ENCODE results near the gene TDRD12.
A peak's percentile ranks its signal among the peaks of the same experiment; 100 is the strongest.

The TDRD12 gene, protein sequence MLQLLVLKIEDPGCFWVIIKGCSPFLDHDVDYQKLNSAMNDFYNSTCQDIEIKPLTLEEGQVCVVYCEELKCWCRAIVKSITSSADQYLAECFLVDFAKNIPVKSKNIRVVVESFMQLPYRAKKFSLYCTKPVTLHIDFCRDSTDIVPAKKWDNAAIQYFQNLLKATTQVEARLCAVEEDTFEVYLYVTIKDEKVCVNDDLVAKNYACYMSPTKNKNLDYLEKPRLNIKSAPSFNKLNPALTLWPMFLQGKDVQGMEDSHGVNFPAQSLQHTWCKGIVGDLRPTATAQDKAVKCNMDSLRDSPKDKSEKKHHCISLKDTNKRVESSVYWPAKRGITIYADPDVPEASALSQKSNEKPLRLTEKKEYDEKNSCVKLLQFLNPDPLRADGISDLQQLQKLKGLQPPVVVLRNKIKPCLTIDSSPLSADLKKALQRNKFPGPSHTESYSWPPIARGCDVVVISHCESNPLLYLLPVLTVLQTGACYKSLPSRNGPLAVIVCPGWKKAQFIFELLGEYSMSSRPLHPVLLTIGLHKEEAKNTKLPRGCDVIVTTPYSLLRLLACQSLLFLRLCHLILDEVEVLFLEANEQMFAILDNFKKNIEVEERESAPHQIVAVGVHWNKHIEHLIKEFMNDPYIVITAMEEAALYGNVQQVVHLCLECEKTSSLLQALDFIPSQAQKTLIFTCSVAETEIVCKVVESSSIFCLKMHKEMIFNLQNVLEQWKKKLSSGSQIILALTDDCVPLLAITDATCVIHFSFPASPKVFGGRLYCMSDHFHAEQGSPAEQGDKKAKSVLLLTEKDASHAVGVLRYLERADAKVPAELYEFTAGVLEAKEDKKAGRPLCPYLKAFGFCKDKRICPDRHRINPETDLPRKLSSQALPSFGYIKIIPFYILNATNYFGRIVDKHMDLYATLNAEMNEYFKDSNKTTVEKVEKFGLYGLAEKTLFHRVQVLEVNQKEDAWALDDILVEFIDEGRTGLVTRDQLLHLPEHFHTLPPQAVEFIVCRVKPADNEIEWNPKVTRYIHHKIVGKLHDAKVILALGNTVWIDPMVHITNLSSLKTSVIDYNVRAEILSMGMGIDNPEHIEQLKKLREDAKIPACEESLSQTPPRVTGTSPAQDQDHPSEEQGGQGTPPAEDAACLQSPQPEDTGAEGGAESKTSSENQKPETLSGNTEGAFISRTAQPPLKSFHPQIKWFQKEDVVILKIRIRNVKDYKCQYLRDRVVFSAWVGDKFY (N-terminal part only)

DNA sequence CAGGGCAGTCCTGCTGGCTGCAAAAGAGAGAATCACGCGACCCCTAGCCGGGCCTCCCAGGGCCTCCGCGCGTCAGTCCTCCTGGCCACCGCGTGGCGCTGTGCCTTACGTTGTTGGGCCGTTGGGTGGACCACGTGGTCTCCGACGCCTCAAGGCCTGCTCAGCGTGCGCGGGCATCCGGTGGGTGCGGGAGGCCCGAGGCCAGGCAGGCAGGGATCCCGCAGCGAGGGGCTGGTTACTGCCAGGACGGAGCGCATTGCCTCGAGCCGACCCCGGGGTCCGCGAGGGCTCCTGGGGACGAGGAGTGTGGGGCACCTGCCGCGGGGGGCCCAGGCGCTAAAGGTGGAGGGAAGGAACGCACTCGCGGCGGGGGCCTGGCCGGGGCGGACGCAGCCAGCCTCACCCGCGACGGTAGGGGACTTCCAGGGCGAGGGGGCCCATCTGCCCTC is at the start of gene TDRD12:
TSS of gene TDRD12 (plus strand) at position 157 of the 449 bp plus-strand sequence. CDS start 306 bp downstream, outside the sequence.
- Histone ChIP-seq H3K9me3 (replicated peaks in 1 of 11) (peaks cover 5 to 15% (median 9%) of the 10 kb centered on the region in 11 experiments; a peak in 20 of 22 replicates), H3K4me1 (no peaks in the 10 kb centered on the region), H3K4me2 (no peak within 1 kb of the TSS), H3K27me3 (no peaks in the 10 kb centered on the region), H3K9ac (no peak within 1 kb of the TSS), H3K27ac (no peak within 1 kb of the TSS), H3K4me3 (no peak within 1 kb of the TSS), H4K20me1 (peaks cover 0 to 9% (median 0%) of the 10 kb centered on the region in 11 experiments; a peak in 1 of 22 replicates), H3K36me3 (peaks cover 22 to 40% (median 28%) of the 10 kb centered on the region in 11 experiments)
- no peak for TF ChIP-seq Cebpa-rat (IDR thresholded peaks at IDR 0.05)

DNA sequence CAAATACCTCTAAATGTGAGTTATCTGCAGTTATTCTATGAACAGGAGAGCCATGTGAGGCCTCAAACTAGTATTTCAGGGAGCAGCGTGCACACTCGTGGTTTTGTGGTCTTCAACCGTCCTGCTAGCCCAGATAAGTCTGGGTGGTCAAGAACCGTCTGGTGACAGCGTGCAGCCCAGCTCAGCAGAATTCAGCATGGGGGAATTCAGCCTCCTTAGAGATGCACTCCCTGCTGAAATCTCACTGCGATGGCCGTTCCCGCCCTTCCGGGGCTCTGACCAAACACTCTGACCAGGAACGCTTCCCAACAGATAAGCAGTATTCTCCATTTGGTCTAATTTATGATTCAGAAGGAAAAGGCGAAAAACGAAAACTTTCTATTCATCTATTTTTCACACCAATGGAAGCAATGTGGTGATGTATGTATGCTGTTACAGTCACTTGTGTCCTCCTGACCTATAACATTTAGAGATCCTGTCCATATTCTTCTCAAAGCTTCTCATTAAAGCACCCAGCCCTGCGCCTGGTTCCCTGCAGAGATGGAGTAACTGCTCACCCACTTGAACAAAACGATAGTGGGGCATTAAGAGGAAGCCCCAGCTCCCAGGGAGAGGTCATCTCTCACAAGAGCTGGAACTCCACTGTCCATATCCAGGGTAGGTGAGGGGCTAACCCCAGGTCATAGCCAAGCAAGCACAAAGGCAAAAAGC is 47.5 kb upstream of the TDRD12 start:
- H4K20me1 ChIP-seq = peaks cover 61 to 86% (median 77%) of the 10 kb centered on the region in 11 experiments

GRCh38 chr19:32672841-32673240 is 46.7 kb upstream of the TDRD12 start:
- no peak overlapping the region for H3K27ac ChIP-seq
- H3K4me2 ChIP-seq = peak overlapping the region; percentile 87 to 100 (median 97)
- H3K27me3 ChIP-seq = peaks cover 21 to 22% (median 22%) of the 10 kb centered on the region in 11 experiments
- peaks cover 61 to 84% (median 69%) of the 10 kb centered on the region in 11 experiments for H4K20me1 ChIP-seq
- no peaks in the 10 kb centered on the region for H3K9me3 ChIP-seq (replicated peaks in 1 of 11)
- H3K4me1 ChIP-seq = peaks cover 45 to 63% (median 48%) of the 10 kb centered on the region in 10 experiments
- H3K4me3 ChIP-seq = peak overlapping the region in 9 of 10 experiments; percentile 87 to 96 (median 91); a peak in 12 of 20 replicates
- no peak for TF ChIP-seq Cebpa-rat (IDR thresholded peaks at IDR 0.05)
- H3K9ac ChIP-seq = peak overlapping the region in 7 of 11 experiments; percentile 53 to 87 (median 86); a peak in 12 of 22 replicates
- H3K36me3 ChIP-seq = peaks cover 0 to 25% (median 12%) of the 10 kb centered on the region in 11 experiments; a peak in 14 of 22 replicates

More for the DNA sequence above, 47.5 kb upstream of the TDRD12 start:
- TF ChIP-seq Cebpa-rat (IDR thresholded peaks at IDR 0.05) = no peak
- Histone ChIP-seq H3K9ac (peak overlapping the region in 4 of 11 experiments; percentile 15 to 87 (median 87); a peak in 2 of 22 replicates), H3K4me3 (peak overlapping the region in 3 of 10 experiments; percentile 7 to 90 (median 15); a peak in 1 of 20 replicates), H3K36me3 (peaks cover 0 to 33% (median 19%) of the 10 kb centered on the region in 11 experiments; a peak in 21 of 22 replicates), H3K9me3 (replicated peaks in 1 of 11) (no peaks in the 10 kb centered on the region), H3K27me3 (peaks cover 13 to 14% (median 14%) of the 10 kb centered on the region in 11 experiments), H3K27ac (no peak overlapping the region), H3K4me1 (peaks cover 45 to 59% (median 48%) of the 10 kb centered on the region in 10 experiments), H3K4me2 (peak overlapping the region; percentile 87 to 100 (median 97))

DNA sequence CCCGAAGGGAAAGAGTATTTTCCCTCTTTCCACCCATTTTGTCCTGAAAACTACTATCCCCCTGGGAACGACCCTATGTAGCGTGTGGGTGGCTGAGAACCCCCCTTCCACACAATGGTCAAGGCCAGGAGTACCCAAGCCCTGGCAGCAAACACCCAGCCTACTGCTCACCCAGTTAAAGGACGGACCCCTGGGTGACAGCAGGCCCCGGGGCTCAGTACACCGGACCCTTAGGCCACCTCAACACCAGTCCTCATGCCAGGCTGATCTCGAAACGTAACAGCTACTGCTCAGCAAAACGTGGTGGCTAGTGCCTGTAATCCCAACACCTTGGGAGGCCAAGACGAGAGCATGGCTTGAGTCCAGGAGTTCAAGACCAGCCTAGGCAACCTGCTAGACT is 46.0 kb upstream of the TDRD12 start:
- Histone ChIP-seq H3K36me3 (peaks cover 0 to 18% (median 11%) of the 10 kb centered on the region in 11 experiments; a peak in 13 of 22 replicates), H4K20me1 (peaks cover 58 to 78% (median 62%) of the 10 kb centered on the region in 11 experiments), H3K4me3 (peak overlapping the region; percentile 87 to 98 (median 92)), H3K9me3 (replicated peaks in 1 of 11) (no peaks in the 10 kb centered on the region), H3K27me3 (peaks cover 21 to 29% (median 23%) of the 10 kb centered on the region in 11 experiments), H3K4me2 (peak overlapping the region; percentile 87 to 100 (median 97)), H3K9ac (peak overlapping the region in 10 of 11 experiments; percentile 53 to 87 (median 84); a peak in 18 of 22 replicates), H3K27ac (no peak overlapping the region), H3K4me1 (peaks cover 45 to 63% (median 48%) of the 10 kb centered on the region in 10 experiments)
- no peak for TF ChIP-seq Cebpa-rat (IDR thresholded peaks at IDR 0.05)

DNA sequence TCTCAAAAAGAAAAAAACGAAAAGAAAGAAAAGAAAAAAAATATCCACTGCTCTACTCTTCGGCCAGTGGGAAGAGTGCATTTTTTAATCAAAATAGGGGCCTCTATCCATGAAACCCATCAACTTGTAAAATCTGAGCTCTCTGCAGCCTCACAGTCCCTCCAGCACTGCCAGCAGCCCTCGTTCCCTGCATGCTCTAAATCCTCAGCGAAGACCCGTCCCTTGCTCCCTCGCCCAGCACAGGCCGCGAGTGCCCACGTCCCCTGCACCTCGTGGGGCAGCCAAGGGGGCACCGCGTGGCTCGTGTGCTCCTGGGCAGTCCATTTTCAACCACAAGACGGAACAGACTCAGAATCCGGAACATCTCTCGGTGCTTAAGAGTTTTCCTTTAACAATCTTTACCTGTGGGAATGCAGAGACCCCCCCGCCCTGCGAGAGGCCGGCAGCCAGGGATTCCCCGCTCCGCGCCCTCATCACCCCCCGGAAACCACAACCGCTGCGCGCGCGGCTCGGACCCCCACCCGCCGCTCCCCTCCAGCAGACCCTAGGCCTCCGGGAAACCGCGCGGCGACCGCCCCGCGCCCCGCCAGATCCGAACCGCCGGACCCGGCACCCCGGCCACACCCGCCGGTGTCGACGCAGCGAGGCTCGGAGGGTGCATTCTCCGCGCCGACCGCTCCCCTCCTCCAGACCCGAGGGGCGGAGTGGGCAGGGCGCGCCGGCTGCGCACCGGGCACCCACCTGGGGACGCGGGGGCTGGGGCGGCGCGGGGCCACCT is 45.2 kb upstream of the TDRD12 start:
- peaks cover 0 to 13% (median 5%) of the 10 kb centered on the region in 11 experiments; a peak in 10 of 22 replicates for H3K36me3 ChIP-seq
- peaks cover 44 to 62% (median 48%) of the 10 kb centered on the region in 10 experiments for H3K4me1 ChIP-seq
- H3K9ac ChIP-seq = peak overlapping the region; percentile 77 to 87 (median 85)
- H3K27ac ChIP-seq = peak overlapping the region; percentile 57 to 85 (median 77); a peak in 21 of 22 replicates
- H3K9me3 ChIP-seq (replicated peaks in 1 of 11) = no peaks in the 10 kb centered on the region
- H3K4me2 ChIP-seq = peak overlapping the region; percentile 87 to 100 (median 97)
- TF ChIP-seq Cebpa-rat (IDR thresholded peaks at IDR 0.05) = no peak
- H4K20me1 ChIP-seq = peaks cover 51 to 70% (median 54%) of the 10 kb centered on the region in 11 experiments
- peak overlapping the region; percentile 87 to 98 (median 92) for H3K4me3 ChIP-seq
- peaks cover 21 to 29% (median 23%) of the 10 kb centered on the region in 11 experiments for H3K27me3 ChIP-seq

DNA sequence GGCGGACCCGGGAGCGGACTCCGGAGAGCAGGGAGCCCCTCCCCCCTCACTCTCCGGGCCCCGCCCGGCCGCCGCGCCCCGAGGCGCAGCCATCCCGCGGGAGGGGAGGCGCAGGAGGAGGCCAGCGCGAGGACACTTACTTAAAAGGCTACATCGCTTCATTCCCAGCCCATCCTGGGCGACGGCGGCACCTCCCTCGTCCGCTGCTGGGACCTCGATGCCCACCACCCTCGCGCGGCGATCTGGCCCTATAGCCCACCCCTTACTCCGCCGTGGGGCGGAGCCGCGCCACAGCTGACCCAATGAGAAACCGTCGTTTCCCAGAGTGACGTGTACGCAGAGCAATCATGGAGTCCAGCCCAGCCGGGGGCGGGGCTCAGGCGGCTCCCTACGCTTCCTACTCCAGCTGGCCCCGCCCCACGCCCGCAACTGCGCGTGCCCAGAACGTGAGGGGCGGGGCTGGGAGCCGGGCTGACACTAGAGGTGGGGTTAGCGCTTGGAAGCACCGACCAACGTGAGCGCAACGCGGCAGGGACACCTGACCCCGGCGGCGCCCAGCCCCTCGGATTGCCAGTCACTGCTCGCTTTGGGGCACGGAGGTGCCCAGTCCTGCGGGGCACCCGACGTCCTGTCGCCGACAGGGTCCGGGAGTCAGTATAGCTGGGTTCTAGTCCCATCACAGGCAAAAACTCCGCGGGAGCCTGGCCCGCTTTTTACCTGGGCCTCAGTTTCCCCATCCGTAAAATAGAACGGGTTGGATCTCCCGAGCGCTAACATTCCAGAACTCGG is 44.4 kb upstream of the TDRD12 start, which contains the start of gene ANKRD27:
TSS of gene ANKRD27 (minus strand) at position 250 of the 789 bp plus-strand sequence. CDS start 16,165 bp downstream, outside the sequence.
- peaks cover 21 to 29% (median 23%) of the 10 kb centered on the region in 11 experiments for H3K27me3 ChIP-seq

More for the DNA sequence above, 44.4 kb upstream of the TDRD12 start, which contains the start of gene ANKRD27:
- H3K4me1 ChIP-seq = peaks cover 36 to 56% (median 48%) of the 10 kb centered on the region in 10 experiments
- no peaks in the 10 kb centered on the region for H3K9me3 ChIP-seq (replicated peaks in 1 of 11)
- H4K20me1 ChIP-seq = peaks cover 43 to 62% (median 46%) of the 10 kb centered on the region in 11 experiments
- TF ChIP-seq Cebpa-rat (IDR thresholded peaks at IDR 0.05) = no peak
- peak within 1 kb of the TSS; percentile 87 to 98 (median 92) for H3K4me3 ChIP-seq
- H3K27ac ChIP-seq = peak within 1 kb of the TSS; percentile 57 to 85 (median 77); a peak in 21 of 22 replicates
- peak within 1 kb of the TSS; percentile 77 to 87 (median 85) for H3K9ac ChIP-seq
- peak within 1 kb of the TSS; percentile 95 to 100 (median 98) for H3K4me2 ChIP-seq
- H3K36me3 ChIP-seq = peaks cover 0 to 6% (median 0%) of the 10 kb centered on the region in 11 experiments; a peak in 5 of 22 replicates
